CD8-positive, alpha-beta memory T cell (primary cell): ENCODE measurements around the gene LCLAT1. TPM values are rescaled to one million over a fixed set of nuclear protein-coding genes. Genes with fewer than 3 reads are reported as not detected.
A peak's percentile ranks its signal among the peaks of the same experiment; 100 is the strongest.

Experiments used
- CTCF ChIA-PET: fragments of 350-600 bp; sonication (Branson Sonifier 250); formaldehyde crosslinking; loops from one replicate; lab custom pipeline; 2021; ENCODE audit warnings: antibody characterized with exemption; lab: Charles Lee
- POLR2A ChIA-PET: fragments of 350-600 bp; sonication (Branson Sonifier 250); formaldehyde crosslinking; loops from one replicate; lab custom pipeline; 2021; ENCODE audit warnings: antibody characterized with exemption; lab: Charles Lee
- DNase-seq, 5 donors: peaks; one replicate each; pipeline versions ENCODE4 v3.0.0 to v3.0.0-alpha.2; 2020 to 2022; ENCODE audit warnings: mixed read lengths in 1 of 5
- H3K27ac ChIP-seq: one replicate; pipeline ENCODE4 v1.7.0; 2013; ENCODE audit warnings: low read depth, mild to moderate bottlenecking, low read length, moderate library complexity
- H3K27me3 ChIP-seq: 2 replicates; pipeline ENCODE4 v1.7.0; 2013; ENCODE audit warnings: low read length, mild to moderate bottlenecking; ENCODE audit not compliant: insufficient read depth, poor library complexity, severe bottlenecking
- H3K36me3 ChIP-seq: 2 replicates; pipeline ENCODE4 v1.7.0; 2013; ENCODE audit warnings: mild to moderate bottlenecking, low read length, moderate library complexity; ENCODE audit not compliant: insufficient read depth
- H3K4me1 ChIP-seq: 2 replicates; pipeline ENCODE4 v1.7.0; 2013; ENCODE audit warnings: mild to moderate bottlenecking, low read length, moderate library complexity; ENCODE audit not compliant: insufficient read depth
- H3K4me3 ChIP-seq: 2 replicates; pipeline ENCODE4 v1.7.0; 2013; ENCODE audit warnings: mild to moderate bottlenecking, low read length
- H3K9me3 ChIP-seq: 2 replicates; pipeline ENCODE4 v1.7.0; 2013; ENCODE audit warnings: mild to moderate bottlenecking, low read length
- H3K27ac Mint-ChIP-seq, 8 donors: one replicate each; pipeline ENCODE4 v1.8.0; 2020 to 2021; ENCODE audit warnings: mixed read lengths in 8 of 8, mild to moderate bottlenecking in 6 of 8, inconsistent platforms in 3 of 8, moderate library complexity in 3 of 8
- H3K27me3 Mint-ChIP-seq, 2 donors: one replicate each; pipeline ENCODE4 v1.8.0; 2020 to 2021; ENCODE audit warnings: mixed read lengths in 2 of 2, mild to moderate bottlenecking in 1 of 2, moderate library complexity in 1 of 2
- H3K36me3 Mint-ChIP-seq, 3 donors: one replicate each; pipeline ENCODE4 v1.8.0; 2020 to 2021; ENCODE audit warnings: mixed read lengths in 3 of 3, inconsistent platforms in 1 of 3, mild to moderate bottlenecking in 1 of 3
- H3K4me1 Mint-ChIP-seq, 3 donors: one replicate each; pipeline ENCODE4 v1.8.0; 2020 to 2021; ENCODE audit warnings: mixed read lengths in 3 of 3, inconsistent platforms in 1 of 3, mild to moderate bottlenecking in 1 of 3
- H3K4me3 Mint-ChIP-seq, 7 donors: one replicate each; pipeline ENCODE4 v1.8.0; 2020 to 2021; ENCODE audit warnings: mixed read lengths in 7 of 7, mild to moderate bottlenecking in 6 of 7, moderate library complexity in 4 of 7, inconsistent platforms in 2 of 7
- H3K9me3 Mint-ChIP-seq, 5 donors: one replicate each; pipeline ENCODE4 v1.8.0; 2020 to 2022; ENCODE audit warnings: mixed read lengths in 5 of 5, mild to moderate bottlenecking in 3 of 5, moderate library complexity in 2 of 5, inconsistent platforms in 1 of 5
- polyA plus RNA-seq: library from polyadenylated mRNA; unstranded; fragments of 300-500 nt; fragmentation: Illumina TruSeq; gene quantifications from one replicate; pipeline ENCODE4 v1.2.3, GENCODE V29; 2021
- total RNA-seq, 2 experiments: library from RNA; stranded (reverse); gene quantifications; one replicate each; pipeline ENCODE4 v1.2.3, GENCODE V29; 2021

The LCLAT1 gene
- total and polyA plus RNA-seq, 3 experiments from 2014 or later, result 18.0 to 31.0 (median 29.9) TPM

DNA sequence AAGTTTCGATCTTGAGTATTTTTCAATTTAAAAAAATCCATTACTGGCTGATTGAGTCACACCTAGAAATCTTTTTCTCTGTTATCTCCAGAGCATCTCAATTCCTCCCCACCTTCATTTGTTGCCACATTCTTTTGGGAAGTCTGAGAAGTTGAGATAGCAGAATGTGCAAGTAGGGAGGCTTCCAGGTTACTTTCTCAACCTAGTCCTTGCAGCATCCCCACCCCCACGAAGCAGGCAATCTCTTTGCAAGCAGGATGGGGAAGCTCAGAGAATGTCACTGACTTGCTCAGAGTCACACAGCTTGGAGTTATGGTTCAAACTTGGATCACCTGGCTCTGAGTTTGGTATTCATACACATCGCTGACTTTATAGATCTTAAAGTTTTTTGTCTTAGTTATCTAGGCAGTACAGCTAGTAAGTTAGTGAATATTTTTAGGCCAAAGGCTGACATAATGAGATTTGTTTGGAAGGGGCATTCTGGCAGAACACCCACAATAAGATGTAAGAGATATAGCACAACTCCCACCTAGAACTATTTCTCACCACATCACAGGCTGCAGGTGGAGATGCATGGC, 25.9 kb upstream of the LCLAT1 start:
- Mint-ChIP-seq H3K27me3 (no peaks in the 10 kb centered on the region), H3K9me3 (no peaks in the 10 kb centered on the region), H3K36me3 (peaks cover 0 to 2% (median 0%) of the 10 kb centered on the region in 3 donors), H3K27ac (peak overlapping the region; percentile 48 to 99 (median 90)), H3K4me3 (peak overlapping the region; percentile 13 to 70 (median 36)), H3K4me1 (peaks cover 24 to 44% (median 30%) of the 10 kb centered on the region in 3 donors)
- no peaks in the 10 kb centered on the region for H3K9me3 ChIP-seq
- ChIA-PET POLR2A (interaction anchor here (0.9 to 2.4 kb wide), 3 partner anchors 84 to 189 kb away, joined by 3 to 12 read pairs (median 3); no protein-coding TSS in a partner anchor), CTCF (interaction anchor here (2.0 kb wide), 1 partner anchor 187 kb away, joined by 4 read pairs; no protein-coding TSS in a partner anchor)
- H3K36me3 ChIP-seq, result no peaks in the 10 kb centered on the region
- H3K27me3 ChIP-seq, result no peaks in the 10 kb centered on the region
- peak in 2 of 5 donors; percentile 41 to 76 for DNase-seq
- H3K4me1 ChIP-seq, result peaks cover 43% of the 10 kb centered on the region
- no peak overlapping the region for H3K27ac ChIP-seq
- H3K4me3 ChIP-seq, result no peak overlapping the region

DNA sequence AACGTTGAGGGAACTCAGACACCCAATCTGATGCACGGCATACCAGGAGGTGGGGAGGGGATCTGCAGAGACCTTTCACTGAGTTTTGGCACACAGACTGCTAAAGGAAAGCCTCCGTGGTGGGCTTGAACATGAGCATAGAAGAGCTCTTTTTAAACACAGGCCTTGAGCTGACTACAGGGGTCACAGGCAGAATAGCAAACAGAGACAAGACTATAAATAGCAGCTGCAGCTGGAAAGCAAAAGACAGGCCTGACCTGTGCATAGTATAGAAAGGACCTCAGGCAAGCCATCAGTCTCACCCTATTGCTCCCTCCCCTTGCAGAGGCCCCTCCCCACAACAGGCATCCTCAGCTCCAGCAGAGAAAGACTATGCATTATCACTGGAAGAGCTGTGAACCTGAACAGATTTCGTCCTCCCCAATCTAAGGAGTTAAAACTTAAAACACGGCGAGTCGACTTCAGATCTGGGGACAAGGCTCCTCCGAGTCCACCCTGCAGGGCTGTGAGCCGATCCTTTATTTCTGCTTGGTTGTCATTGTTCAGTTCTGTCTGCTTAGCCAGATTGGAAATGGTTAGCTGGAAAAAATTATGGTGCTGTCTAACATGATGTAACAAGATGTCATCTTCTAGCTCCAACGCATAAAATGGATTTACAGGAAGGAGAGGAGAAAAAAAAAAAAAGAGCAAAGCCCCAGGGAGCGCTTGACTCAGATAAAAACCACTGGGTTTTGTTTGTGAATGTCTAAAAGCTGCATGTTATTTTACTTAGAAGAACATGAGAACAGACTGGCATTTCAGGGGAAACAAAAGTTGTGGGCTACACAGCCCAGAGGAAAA, 25.2 kb upstream of the LCLAT1 start:
- CTCF ChIA-PET, result interaction anchor here (0.8 to 2.5 kb wide), 7 partner anchors 10 to 290 kb away, joined by 3 to 7 read pairs (median 5); partner anchors contain the start of gene LCLAT1
- peak overlapping the region; percentile 13 to 70 (median 36) for H3K4me3 Mint-ChIP-seq

GRCh38 chr2:30422444-30423040, 24.5 kb upstream of the LCLAT1 start:
- ChIA-PET CTCF (interaction anchor here (0.8 to 2.5 kb wide), 8 partner anchors 9 to 290 kb away, joined by 3 to 7 read pairs (median 5); partner anchors contain the start of gene LCLAT1), POLR2A (interaction anchor here (0.5 to 2.4 kb wide), 4 partner anchors 78 to 196 kb away, joined by 3 to 12 read pairs (median 5); no protein-coding TSS in a partner anchor)
- Histone ChIP-seq H3K9me3 (no peaks in the 10 kb centered on the region), H3K4me3 (peak overlapping the region; percentile 6), H3K4me1 (peaks cover 56% of the 10 kb centered on the region), H3K27me3 (no peaks in the 10 kb centered on the region), H3K27ac (peak overlapping the region; percentile 19), H3K36me3 (no peaks in the 10 kb centered on the region)
- H3K9me3 Mint-ChIP-seq, result no peaks in the 10 kb centered on the region
- peak; percentile 49 to 85 (median 74) for DNase-seq
- peaks cover 28 to 49% (median 35%) of the 10 kb centered on the region in 3 donors for H3K4me1 Mint-ChIP-seq
- H3K36me3 Mint-ChIP-seq, result no peaks in the 10 kb centered on the region
- H3K4me3 Mint-ChIP-seq, result peak overlapping the region; percentile 1 to 67 (median 36)
- H3K27ac Mint-ChIP-seq, result peak overlapping the region; percentile 48 to 99 (median 90)
- H3K27me3 Mint-ChIP-seq, result no peaks in the 10 kb centered on the region

More for the DNA sequence above, 25.2 kb upstream of the LCLAT1 start:
- Mint-ChIP-seq H3K27me3 (no peaks in the 10 kb centered on the region), H3K4me1 (peaks cover 28 to 49% (median 35%) of the 10 kb centered on the region in 3 donors), H3K9me3 (no peaks in the 10 kb centered on the region), H3K36me3 (no peaks in the 10 kb centered on the region), H3K27ac (peak overlapping the region; percentile 48 to 99 (median 90))
- Histone ChIP-seq H3K27me3 (no peaks in the 10 kb centered on the region), H3K36me3 (no peaks in the 10 kb centered on the region), H3K27ac (peak overlapping the region; percentile 19), H3K4me3 (peak overlapping the region; percentile 6), H3K4me1 (peaks cover 48% of the 10 kb centered on the region), H3K9me3 (no peaks in the 10 kb centered on the region)
- DNase-seq, result no peak
- POLR2A ChIA-PET, result interaction anchor here (0.6 to 2.4 kb wide), 7 partner anchors 85 to 1527 kb away, joined by 3 to 12 read pairs (median 3); partner anchors contain the start of genes LBH and WDR43

- Histone ChIP-seq H3K27me3 (no peaks in the 10 kb centered on the region), H3K27ac (no peak overlapping the region), H3K9me3 (no peaks in the 10 kb centered on the region), H3K4me1 (peaks cover 72% of the 10 kb centered on the region), H3K4me3 (no peak overlapping the region), H3K36me3 (no peaks in the 10 kb centered on the region)
- ChIA-PET CTCF (interaction anchor here (1.2 to 2.5 kb wide), 2 partner anchors 185 to 259 kb away, joined by 3 to 7 read pairs; no protein-coding TSS in a partner anchor), POLR2A (no interaction called here)
- Mint-ChIP-seq H3K36me3 (no peaks in the 10 kb centered on the region), H3K4me3 (no peak overlapping the region), H3K27me3 (no peaks in the 10 kb centered on the region), H3K9me3 (no peaks in the 10 kb centered on the region), H3K27ac (peak overlapping the region in 5 of 8 donors; percentile 38 to 83 (median 58)), H3K4me1 (peaks cover 28 to 59% (median 35%) of the 10 kb centered on the region in 3 donors)
- DNase-seq, result no peak
Measured at GRCh38 chr2:30424231-30424630, 22.8 kb upstream of the LCLAT1 start.

DNA sequence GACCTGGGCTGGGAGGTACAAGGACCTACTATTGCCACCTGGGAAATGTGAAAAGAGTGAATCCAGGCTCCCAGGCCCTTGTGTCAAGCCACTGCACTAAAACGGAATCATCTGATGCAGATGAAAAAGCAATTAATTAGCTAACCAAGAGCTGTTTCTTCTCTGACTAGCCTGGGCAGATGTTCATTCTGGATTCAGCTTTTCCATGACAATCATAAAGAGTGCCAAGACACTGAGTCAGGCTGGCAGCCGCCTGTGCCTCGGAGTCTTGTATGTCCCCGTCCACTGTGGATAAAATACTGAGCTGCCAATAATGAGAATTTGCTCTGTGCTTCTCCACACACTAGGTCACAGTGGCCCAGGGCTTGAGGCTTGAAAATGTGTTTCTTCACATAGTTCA, 21.7 kb upstream of the LCLAT1 start:
- no peak overlapping the region for H3K4me3 ChIP-seq
- Mint-ChIP-seq H3K4me1 (peaks cover 28 to 59% (median 35%) of the 10 kb centered on the region in 3 donors), H3K4me3 (no peak overlapping the region), H3K36me3 (no peaks in the 10 kb centered on the region), H3K27me3 (no peaks in the 10 kb centered on the region), H3K27ac (no peak overlapping the region), H3K9me3 (no peaks in the 10 kb centered on the region)
- DNase-seq, result no peak
- H3K9me3 ChIP-seq, result no peaks in the 10 kb centered on the region
- H3K27ac ChIP-seq, result no peak overlapping the region
- H3K4me1 ChIP-seq, result peaks cover 72% of the 10 kb centered on the region
- POLR2A ChIA-PET, result no interaction called here
- H3K27me3 ChIP-seq, result no peaks in the 10 kb centered on the region
- CTCF ChIA-PET, result interaction anchor here (1.2 kb wide), 1 partner anchor 260 kb away, joined by 3 read pairs; no protein-coding TSS in a partner anchor
- H3K36me3 ChIP-seq, result no peaks in the 10 kb centered on the region

- no peaks in the 10 kb centered on the region for H3K36me3 ChIP-seq
- Mint-ChIP-seq H3K9me3 (no peaks in the 10 kb centered on the region), H3K4me3 (no peak overlapping the region), H3K27me3 (no peaks in the 10 kb centered on the region), H3K4me1 (peaks cover 7 to 34% (median 14%) of the 10 kb centered on the region in 3 donors), H3K36me3 (peaks cover 0 to 3% (median 0%) of the 10 kb centered on the region in 3 donors), H3K27ac (no peak overlapping the region)
- ChIA-PET POLR2A (no interaction called here), CTCF (interaction anchor here (1.5 kb wide), 1 partner anchor 15 kb away, joined by 3 read pairs; no protein-coding TSS in a partner anchor)
- no peak overlapping the region for H3K27ac ChIP-seq
- H3K27me3 ChIP-seq, result no peaks in the 10 kb centered on the region
- no peaks in the 10 kb centered on the region for H3K9me3 ChIP-seq
- H3K4me3 ChIP-seq, result no peak overlapping the region
- peaks cover 49% of the 10 kb centered on the region for H3K4me1 ChIP-seq
- DNase-seq, result no peak
Measured at GRCh38 chr2:30427606-30428347, 19.3 kb upstream of the LCLAT1 start.

GRCh38 chr2:30428348-30428662, 18.7 kb upstream of the LCLAT1 start:
- H3K27ac Mint-ChIP-seq, result no peak overlapping the region
- POLR2A ChIA-PET, result no interaction called here
- Histone ChIP-seq H3K9me3 (no peaks in the 10 kb centered on the region), H3K27ac (no peak overlapping the region), H3K4me3 (peak overlapping the region; percentile 21), H3K27me3 (no peaks in the 10 kb centered on the region), H3K4me1 (peaks cover 44% of the 10 kb centered on the region), H3K36me3 (no peaks in the 10 kb centered on the region)
- no peak overlapping the region for H3K4me3 Mint-ChIP-seq
- no peak for DNase-seq
- H3K4me1 Mint-ChIP-seq, result peaks cover 5 to 29% (median 10%) of the 10 kb centered on the region in 3 donors
- peaks cover 0 to 3% (median 0%) of the 10 kb centered on the region in 3 donors for H3K36me3 Mint-ChIP-seq
- CTCF ChIA-PET, result interaction anchor here (1.5 kb wide), 1 partner anchor 16 kb away, joined by 3 read pairs; no protein-coding TSS in a partner anchor
- H3K27me3 Mint-ChIP-seq, result no peaks in the 10 kb centered on the region
- no peaks in the 10 kb centered on the region for H3K9me3 Mint-ChIP-seq
